Uterus (tissue), 4 donors: ENCODE results near the gene KDELR1. TPM values are rescaled to one million over a fixed set of nuclear protein-coding genes. Genes with fewer than 3 reads are reported as not detected.
"Not testable (repeated sequence)": the region's sequence is repeated elsewhere in the genome, so short reads cannot be mapped to it uniquely, and the experiment has no call there.

Experiments used
- DNase-seq, 2 donors: peaks; one replicate each; pipeline ENCODE4 v3.0.0-alpha.2; 2019 to 2020
- H3K27ac ChIP-seq, 2 donors: fragments of 200-600 bp; sonication (generic); 1 replicate in 1 of 2; 2 replicates in 1 of 2; pipeline ENCODE4 v1.5.1; 2016 to 2018
- H3K27me3 ChIP-seq, 2 donors: fragments of 200-600 bp; sonication (generic); one replicate each; pipeline ENCODE4 v1.5.1; 2018 to 2019; ENCODE audit warnings: control low read depth in 1 of 2
- H3K36me3 ChIP-seq, 2 donors: fragments of 200-600 bp; sonication (generic); one replicate each; pipeline ENCODE4 v1.5.1; 2019; ENCODE audit warnings: control low read depth in 1 of 2
- H3K4me1 ChIP-seq, 2 donors: fragments of 200-600 bp; sonication (generic); one replicate each; pipeline ENCODE4 v1.5.1; 2018 to 2019; ENCODE audit warnings: control low read depth in 1 of 2
- H3K4me3 ChIP-seq, 2 donors: fragments of 200-600 bp; sonication (generic); 1 replicate in 1 of 2; 2 replicates in 1 of 2; pipeline ENCODE4 v1.5.1; 2018 to 2019; ENCODE audit warnings: mild to moderate bottlenecking in 1 of 2
- H3K9me3 ChIP-seq, 2 donors: fragments of 200-600 bp; sonication (generic); one replicate each; pipeline ENCODE4 v1.5.1; 2019; ENCODE audit warnings: control low read depth in 1 of 2
- CTCF ChIP-seq, 4 experiments: fragments of 200-600 bp in 2 of 4; fragments of 450-650 bp in 2 of 4; sonication (generic) in 2 of 4; IDR thresholded peaks; one replicate each; pipeline ENCODE4 v1.5.1; 2016 to 2019; ENCODE audit warnings: antibody characterized with exemption in 4 of 4, mild to moderate bottlenecking in 2 of 4, moderate library complexity in 1 of 4
- POLR2A ChIP-seq, 2 donors: fragments of 450-650 bp; IDR thresholded peaks; one replicate each; pipeline ENCODE4 v1.6.1; 2016; ENCODE audit warnings: antibody characterized with exemption in 2 of 2, mild to moderate bottlenecking in 1 of 2, moderate library complexity in 1 of 2
- intact Hi-C: fragments of 100-400 bp; cut with DNase I; formaldehyde crosslinking; loops from one replicate; pipeline ENCODE4 v1.15.1; 2023; ENCODE audit warnings: low total_unique reads
- total RNA-seq, 4 donors: library from RNA; depleted of rRNA in 3 of 4; stranded (reverse); fragments of >200 nt in 3 of 4; gene quantifications; one replicate each; pipeline versions ENCODE4 v1.1.0 to v1.2.4, GENCODE V29; 2014 to 2023
- donor health status: DM: yes; HTN: yes; CAD: no.

The KDELR1 gene
- total RNA-seq, 4 donors from 2014 or later, result 58.5 to 137 (median 89.3) TPM

- intact Hi-C loops, result no loop called here
- Histone ChIP-seq H3K36me3 (no peaks in the 10 kb centered on the region), H3K4me3 (no peak overlapping the region), H3K9me3 (no peaks in the 10 kb centered on the region), H3K4me1 (no peaks in the 10 kb centered on the region), H3K27me3 (no peaks in the 10 kb centered on the region), H3K27ac (no peak overlapping the region)
- DNase-seq, result no peak
- TF ChIP-seq POLR2A (IDR thresholded peaks at IDR 0.05), result no peak
Observed at GRCh38 chr19:48381178-48381950, 10.0 kb downstream of the KDELR1 start.

GRCh38 chr19:48379058-48379457 lies 12.3 kb downstream of the KDELR1 start:
- intact Hi-C loops, result no loop called here
- no peak for TF ChIP-seq CTCF (IDR thresholded peaks at IDR 0.05)
- no peak for TF ChIP-seq POLR2A (IDR thresholded peaks at IDR 0.05)

GRCh38 chr19:48378194-48378570 lies 13.2 kb downstream of the KDELR1 start:
- Histone ChIP-seq H3K4me3 (no peak overlapping the region), H3K36me3 (no peaks in the 10 kb centered on the region), H3K4me1 (no peaks in the 10 kb centered on the region), H3K9me3 (no peaks in the 10 kb centered on the region), H3K27me3 (no peaks in the 10 kb centered on the region), H3K27ac (no peak overlapping the region)
- TF ChIP-seq POLR2A (IDR thresholded peaks at IDR 0.05), result no peak
- intact Hi-C loops, result no loop called here
- no peak for DNase-seq

More at GRCh38 chr19:48379058-48379457, 12.3 kb downstream of the KDELR1 start:
- Histone ChIP-seq H3K4me1 (no peaks in the 10 kb centered on the region), H3K27me3 (no peaks in the 10 kb centered on the region), H3K36me3 (no peaks in the 10 kb centered on the region), H3K27ac (no peak overlapping the region), H3K9me3 (no peaks in the 10 kb centered on the region), H3K4me3 (no peak overlapping the region)
- no peak for DNase-seq

GRCh38 chr19:48373567-48373966 lies 17.8 kb downstream of the KDELR1 start:
- Histone ChIP-seq H3K4me3 (no peak overlapping the region), H3K4me1 (no peaks in the 10 kb centered on the region), H3K27ac (no peak overlapping the region), H3K27me3 (no peaks in the 10 kb centered on the region), H3K36me3 (no peaks in the 10 kb centered on the region), H3K9me3 (no peaks in the 10 kb centered on the region)
- intact Hi-C loops, result no loop called here
- no peak for DNase-seq
- TF ChIP-seq CTCF (IDR thresholded peaks at IDR 0.05), result no peak
- no peak for TF ChIP-seq POLR2A (IDR thresholded peaks at IDR 0.05)

- H3K4me3 ChIP-seq, result no peak overlapping the region
- no peaks in the 10 kb centered on the region for H3K9me3 ChIP-seq
- H3K4me1 ChIP-seq, result no peaks in the 10 kb centered on the region
- no peak overlapping the region for H3K27ac ChIP-seq
- TF ChIP-seq POLR2A (IDR thresholded peaks at IDR 0.05), result no peak
- TF ChIP-seq CTCF (IDR thresholded peaks at IDR 0.05), result no peak
- DNase-seq, result no peak
- H3K36me3 ChIP-seq, result no peaks in the 10 kb centered on the region
- intact Hi-C loops, result no loop called here
- H3K27me3 ChIP-seq, result no peaks in the 10 kb centered on the region
Observed at GRCh38 chr19:48372904-48373303, 18.4 kb downstream of the KDELR1 start.

GRCh38 chr19:48371771-48372170 lies 19.6 kb downstream of the KDELR1 start:
- H3K4me3 ChIP-seq, DNase-seq, H3K4me1 ChIP-seq, H3K9me3 ChIP-seq, H3K27me3 ChIP-seq, H3K36me3 ChIP-seq, intact Hi-C loops, H3K27ac ChIP-seq: not testable (repeated sequence)
